ENCODE measurements around the gene SPATA33.

SPATA33 gene

GRCh38 chr16:89616623-89617022, 41.0 kb upstream of the SPATA33 start:
- Histone ChIP-seq H3K4me1 (peaks cover 91% of the 10 kb centered on the region), H4K20me1 (peaks cover 18% of the 10 kb centered on the region), H3K27ac (peak overlapping the region; percentile 78), H3K9me3 (no peaks in the 10 kb centered on the region), H3K4me2 (peak overlapping the region; percentile 97), H3K27me3 (no peaks in the 10 kb centered on the region), H3K9ac (peak overlapping the region; percentile 48), H3K4me3 (peak overlapping the region; percentile 52), H3K36me3 (no peaks in the 10 kb centered on the region; the same call in 1 of the 2 replicates)
- TF ChIP-seq Cebpa-rat (IDR thresholded peaks at IDR 0.05): no peak

- H4K20me1 ChIP-seq: peaks cover 18% of the 10 kb centered on the region
- TF ChIP-seq Cebpa-rat (IDR thresholded peaks at IDR 0.05): no peak
- H3K9ac ChIP-seq: peak overlapping the region; percentile 48; the same call in 1 of the 2 replicates
- H3K36me3 ChIP-seq: peaks cover 3% of the 10 kb centered on the region; the same call in 1 of the 2 replicates
- H3K9me3 ChIP-seq: no peaks in the 10 kb centered on the region
- peak overlapping the region; percentile 78 for H3K27ac ChIP-seq
- peak overlapping the region; percentile 97 for H3K4me2 ChIP-seq
- H3K4me3 ChIP-seq: peak overlapping the region; percentile 52; the same call in 1 of the 2 replicates
- H3K27me3 ChIP-seq: no peaks in the 10 kb centered on the region
- H3K4me1 ChIP-seq: peaks cover 91% of the 10 kb centered on the region
These were observed 40.6 kb upstream of the SPATA33 start for GRCh38 chr16:89617036-89617435.

DNA sequence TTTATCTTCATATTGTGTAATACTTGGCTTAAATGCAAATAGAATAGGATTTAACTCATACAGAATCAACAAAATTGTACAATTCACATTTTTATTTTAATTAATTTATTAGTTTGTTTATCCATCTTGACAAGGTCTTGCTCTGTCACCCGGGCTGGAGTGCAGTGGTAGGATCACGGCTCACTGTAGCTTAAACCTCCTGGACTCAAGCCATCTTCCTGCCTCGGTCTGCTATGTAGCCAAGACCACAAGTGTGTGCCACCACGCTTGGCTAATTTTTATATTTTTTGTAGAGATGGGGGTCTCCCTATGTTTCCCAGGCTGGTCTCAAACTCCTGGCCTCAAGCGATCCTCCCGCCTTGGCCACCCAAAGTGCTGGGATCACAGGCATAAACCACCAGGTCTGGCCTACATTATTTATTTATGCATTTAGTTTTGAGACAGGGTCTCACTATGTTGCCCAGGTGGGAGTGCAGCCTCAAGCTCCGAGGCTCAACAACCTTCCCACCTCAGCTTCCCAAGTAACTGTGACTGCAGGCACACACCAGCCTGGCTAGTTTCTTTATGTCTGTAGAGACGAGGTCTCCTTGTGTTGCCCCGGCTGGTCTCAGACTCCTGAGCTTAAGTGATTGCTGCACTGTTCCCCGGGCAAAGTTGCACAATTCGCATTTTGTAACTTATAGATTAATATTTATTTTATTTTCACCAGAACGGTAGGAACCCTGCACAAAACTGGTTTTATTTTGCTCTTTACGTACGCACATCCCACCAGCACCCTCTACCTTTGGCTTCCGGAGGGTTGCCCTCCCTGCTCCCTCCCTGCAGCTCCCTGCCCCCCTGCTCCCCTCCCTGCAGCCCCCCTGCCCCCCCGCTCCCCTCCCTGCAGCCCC, 39.3 kb upstream of the SPATA33 start:
- no peaks in the 10 kb centered on the region for H3K9me3 ChIP-seq
- H3K4me3 ChIP-seq: no peak overlapping the region
- peaks cover 88% of the 10 kb centered on the region for H3K4me1 ChIP-seq
- H4K20me1 ChIP-seq: peaks cover 23% of the 10 kb centered on the region
- peak; percentile 51; the same call in 1 of the 2 replicates for TF ChIP-seq Cebpa-rat (IDR thresholded peaks at IDR 0.05)
- peak overlapping the region; percentile 97 for H3K4me2 ChIP-seq
- peaks cover 14% of the 10 kb centered on the region; the same call in 1 of the 2 replicates for H3K36me3 ChIP-seq
- H3K9ac ChIP-seq: no peak overlapping the region
- no peaks in the 10 kb centered on the region for H3K27me3 ChIP-seq
- H3K27ac ChIP-seq: peak overlapping the region; percentile 27; the same call in 1 of the 2 replicates

DNA sequence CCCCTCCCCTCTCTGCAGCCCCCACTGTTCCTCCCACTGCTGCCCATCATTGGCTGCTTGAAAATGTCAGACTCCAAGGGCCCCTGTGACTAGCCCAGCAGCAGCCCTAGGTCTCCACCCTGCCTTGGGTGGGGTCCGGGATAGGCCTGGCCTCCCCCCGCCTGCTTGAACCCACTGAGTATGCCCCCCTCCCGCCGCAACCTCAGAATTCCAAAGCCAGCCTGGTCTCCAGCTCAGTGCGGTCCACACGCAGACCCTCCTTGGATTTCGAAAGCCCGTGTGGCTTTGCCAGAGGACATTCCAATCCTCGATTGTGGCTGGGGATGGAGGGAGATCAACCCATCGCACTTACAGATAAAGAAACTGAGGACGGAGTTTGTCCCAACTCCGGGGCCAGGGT, 37.8 kb upstream of the SPATA33 start:
- no peak for TF ChIP-seq Cebpa-rat (IDR thresholded peaks at IDR 0.05)
- Histone ChIP-seq H3K4me3 (no peak overlapping the region), H3K27ac (peak overlapping the region; percentile 71)

GRCh38 chr16:89620406-89620841, 37.2 kb upstream of the SPATA33 start:
- peaks cover 32% of the 10 kb centered on the region for H4K20me1 ChIP-seq
- TF ChIP-seq Cebpa-rat (IDR thresholded peaks at IDR 0.05): no peak
- H3K27me3 ChIP-seq: no peaks in the 10 kb centered on the region
- H3K27ac ChIP-seq: peak overlapping the region; percentile 71
- H3K4me2 ChIP-seq: peak overlapping the region; percentile 77
- H3K9me3 ChIP-seq: no peaks in the 10 kb centered on the region
- H3K9ac ChIP-seq: peak overlapping the region; percentile 21; the same call in 1 of the 2 replicates
- peaks cover 22% of the 10 kb centered on the region; the same call in 1 of the 2 replicates for H3K36me3 ChIP-seq
- H3K4me1 ChIP-seq: peaks cover 76% of the 10 kb centered on the region
- H3K4me3 ChIP-seq: no peak overlapping the region

More for the DNA sequence above, 37.8 kb upstream of the SPATA33 start:
- peaks cover 82% of the 10 kb centered on the region for H3K4me1 ChIP-seq
- H3K27me3 ChIP-seq: no peaks in the 10 kb centered on the region
- peaks cover 32% of the 10 kb centered on the region for H4K20me1 ChIP-seq
- H3K9me3 ChIP-seq: no peaks in the 10 kb centered on the region
- peak overlapping the region; percentile 21; the same call in 1 of the 2 replicates for H3K9ac ChIP-seq
- H3K36me3 ChIP-seq: peaks cover 22% of the 10 kb centered on the region; the same call in 1 of the 2 replicates
- peak overlapping the region; percentile 77 for H3K4me2 ChIP-seq

DNA sequence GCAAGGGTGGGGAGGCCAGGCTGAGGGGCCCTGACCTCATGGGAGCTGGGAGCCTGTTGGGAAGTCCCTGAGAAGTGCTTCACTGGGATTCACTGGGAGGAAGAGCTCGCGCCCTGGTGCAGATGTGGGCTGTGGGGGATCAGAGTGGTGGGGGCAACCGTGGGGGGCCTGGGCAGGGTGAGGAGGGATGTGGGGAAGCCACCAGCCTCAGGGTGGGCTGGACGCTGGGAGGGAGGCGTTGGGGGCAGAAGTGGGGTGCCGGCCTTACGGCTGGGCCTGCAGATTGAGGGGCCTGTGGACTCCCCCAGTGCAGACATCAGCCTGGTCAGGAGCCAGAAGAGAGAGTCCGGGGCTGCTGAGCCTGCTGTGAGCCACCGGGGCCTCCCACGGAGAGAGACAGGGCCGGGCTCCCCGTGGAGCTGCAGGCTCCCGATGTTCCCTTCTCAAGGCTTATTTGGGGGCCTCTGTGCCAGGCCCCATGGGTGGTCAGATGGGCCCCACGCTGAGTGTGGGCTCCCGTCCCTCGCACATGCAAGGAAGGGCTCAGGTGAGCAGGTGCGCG, 36.4 kb upstream of the SPATA33 start:
- Histone ChIP-seq H3K9ac (peak overlapping the region; percentile 21; the same call in 1 of the 2 replicates), H3K4me2 (peak overlapping the region; percentile 77), H3K9me3 (no peaks in the 10 kb centered on the region), H3K27me3 (no peaks in the 10 kb centered on the region), H3K4me3 (no peak overlapping the region), H3K36me3 (peaks cover 29% of the 10 kb centered on the region; the same call in 1 of the 2 replicates), H3K27ac (peak overlapping the region; percentile 71), H4K20me1 (peaks cover 32% of the 10 kb centered on the region), H3K4me1 (peaks cover 68% of the 10 kb centered on the region)
- no peak for TF ChIP-seq Cebpa-rat (IDR thresholded peaks at IDR 0.05)

DNA sequence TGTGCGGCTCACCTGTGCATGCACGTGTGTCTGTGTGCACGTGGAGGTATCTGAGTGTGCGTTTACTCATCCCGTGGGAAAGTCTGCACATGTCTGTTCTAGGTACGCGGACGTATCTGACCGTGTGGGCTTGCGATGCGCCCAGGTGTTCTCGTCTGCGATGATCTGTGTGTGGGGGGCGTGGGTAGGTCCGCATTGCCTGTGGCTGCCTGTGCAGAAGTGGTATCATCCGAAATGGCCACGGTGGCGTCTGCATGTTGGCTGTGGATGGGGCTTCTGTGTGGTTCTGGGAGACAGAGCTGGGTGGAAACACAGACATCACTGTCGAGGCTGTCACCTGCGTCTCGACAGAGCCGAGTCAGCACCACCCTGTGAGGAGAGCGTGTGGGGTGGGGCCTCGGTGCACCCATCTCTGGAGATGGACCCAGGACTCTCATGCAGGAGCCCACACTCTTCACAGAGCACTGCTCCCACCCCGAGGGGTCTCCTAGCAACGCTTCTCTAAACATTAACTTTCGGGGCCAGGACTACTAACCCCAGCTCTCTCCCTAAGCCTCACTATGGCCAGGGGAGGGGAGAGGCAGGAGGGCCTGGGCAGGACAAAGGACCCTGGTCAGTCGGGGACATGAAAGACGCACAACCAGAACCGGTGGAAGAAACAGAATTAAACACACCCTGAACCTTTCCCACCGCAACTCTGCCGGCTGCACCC, 35.8 kb upstream of the SPATA33 start:
- Histone ChIP-seq H3K27me3 (no peaks in the 10 kb centered on the region), H3K36me3 (peaks cover 31% of the 10 kb centered on the region; the same call in 1 of the 2 replicates), H3K27ac (peak overlapping the region; percentile 71; the same call in 1 of the 2 replicates), H3K4me2 (peak overlapping the region; percentile 77), H3K4me3 (no peak overlapping the region), H4K20me1 (peaks cover 32% of the 10 kb centered on the region), H3K4me1 (peaks cover 62% of the 10 kb centered on the region), H3K9me3 (no peaks in the 10 kb centered on the region), H3K9ac (no peak overlapping the region)
- no peak for TF ChIP-seq Cebpa-rat (IDR thresholded peaks at IDR 0.05)

- TF ChIP-seq Cebpa-rat (IDR thresholded peaks at IDR 0.05): no peak
- Histone ChIP-seq H3K4me1 (peaks cover 44% of the 10 kb centered on the region), H3K9ac (no peak overlapping the region), H3K4me2 (peak overlapping the region; percentile 9; the same call in 1 of the 2 replicates), H3K27me3 (no peaks in the 10 kb centered on the region), H3K9me3 (no peaks in the 10 kb centered on the region), H3K36me3 (peaks cover 31% of the 10 kb centered on the region; the same call in 1 of the 2 replicates), H3K4me3 (no peak overlapping the region), H3K27ac (no peak overlapping the region), H4K20me1 (peaks cover 32% of the 10 kb centered on the region)
These were observed 34.0 kb upstream of the SPATA33 start for GRCh38 chr16:89623511-89624261.
